ENCODE data around the gene RIMBP2.
A peak's percentile ranks its signal among the peaks of the same experiment; 100 is the strongest.
"Not testable (repeated sequence)": the region's sequence is repeated elsewhere in the genome, so short reads cannot be mapped to it uniquely, and the experiment has no call there.

RIMBP2 gene

GRCh38 chr12:130715998-130716968 is at the start of gene RIMBP2:
Gene RIMBP2, minus strand, starts transcription at chr12:130716299. Its CDS starts 237,286 bp downstream, at chr12:130479013.
- DNase-seq, result peak in 25 of 56 donors; percentile 9 to 66 (median 42)

- DNase-seq, result peak in 1 of 56 donors; percentile 51
Observed at GRCh38 chr12:130765186-130765659, 49.1 kb upstream of the RIMBP2 start.

GRCh38 chr12:130764475-130765185 is 48.5 kb upstream of the RIMBP2 start:
- DNase-seq, result no peak

- no peak for DNase-seq
Observed at GRCh38 chr12:130764073-130764472, 48.0 kb upstream of the RIMBP2 start.

- no peak for DNase-seq
Observed at GRCh38 chr12:130762319-130762675, 46.2 kb upstream of the RIMBP2 start.

GRCh38 chr12:130761537-130762318 is 45.6 kb upstream of the RIMBP2 start:
- peak in 44 of 56 donors; percentile 2 to 72 (median 28) for DNase-seq

GRCh38 chr12:130754234-130754901 is 38.3 kb upstream of the RIMBP2 start:
- DNase-seq, result peak in 20 of 56 donors; percentile 4 to 72 (median 19)

- DNase-seq, result no peak
Observed at GRCh38 chr12:130752692-130753230, 36.7 kb upstream of the RIMBP2 start.

GRCh38 chr12:130752037-130752436 is 35.9 kb upstream of the RIMBP2 start:
- not testable (repeated sequence) for DNase-seq

- no peak for DNase-seq
Observed at GRCh38 chr12:130748786-130749185, 32.7 kb upstream of the RIMBP2 start.

GRCh38 chr12:130747867-130748740 is 32.0 kb upstream of the RIMBP2 start:
- DNase-seq, result peak in 54 of 56 donors; percentile 4 to 84 (median 40)

GRCh38 chr12:130746546-130746945 is 30.4 kb upstream of the RIMBP2 start:
- no peak for DNase-seq

GRCh38 chr12:130745921-130746320 is 29.8 kb upstream of the RIMBP2 start:
- no peak for DNase-seq

- DNase-seq, result no peak
Observed at GRCh38 chr12:130744274-130744673, 28.2 kb upstream of the RIMBP2 start.

- no peak for DNase-seq
Observed at GRCh38 chr12:130743606-130744005, 27.5 kb upstream of the RIMBP2 start.

- DNase-seq, result no peak
Observed at GRCh38 chr12:130743176-130743575, 27.1 kb upstream of the RIMBP2 start.

GRCh38 chr12:130742716-130743115 is 26.6 kb upstream of the RIMBP2 start:
- no peak for DNase-seq

GRCh38 chr12:130742112-130742511 is 26.0 kb upstream of the RIMBP2 start:
- DNase-seq, result no peak

GRCh38 chr12:130739571-130739970 is 23.5 kb upstream of the RIMBP2 start:
- no peak for DNase-seq

All from amygdala (tissue), 56 donors.